Activated CD8-positive, alpha-beta memory T cell treated with anti-CD3 and anti-CD28 coated beads, Interleukin-2, amount 50 U/mL, for 1 hour (primary cell): ENCODE results near the gene LSAMP.
A peak's percentile ranks its signal among the peaks of the same experiment; 100 is the strongest.
"Not testable (repeated sequence)": the region's sequence is repeated elsewhere in the genome, so short reads cannot be mapped to it uniquely, and the experiment has no call there.

ENCODE experiments used
- DNase-seq: peaks from one replicate; pipeline ENCODE4 v3.0.0-alpha.2; 2020; ENCODE audit errors: extremely low read depth

The LSAMP gene

GRCh38 chr3:115800489-115801075 lies 644.7 kb downstream of the LSAMP start:
- no peak for DNase-seq

GRCh38 chr3:115800065-115800464 lies 645.2 kb downstream of the LSAMP start:
- DNase-seq = not testable (repeated sequence)

- DNase-seq = no peak
Observed at GRCh38 chr3:115792206-115792955, 652.9 kb downstream of the LSAMP start.

- DNase-seq = not testable (repeated sequence)
Observed at GRCh38 chr3:115791271-115792153, 653.8 kb downstream of the LSAMP start.

GRCh38 chr3:115790759-115791158 lies 654.5 kb downstream of the LSAMP start:
- DNase-seq = no peak

- DNase-seq = no peak
Observed at GRCh38 chr3:115789481-115789880, 655.8 kb downstream of the LSAMP start.

- DNase-seq = no peak
Observed at GRCh38 chr3:115788921-115789470, 656.3 kb downstream of the LSAMP start.

- DNase-seq = no peak
Observed at GRCh38 chr3:115787818-115788217, 657.5 kb downstream of the LSAMP start.

GRCh38 chr3:115785782-115786181 lies 659.5 kb downstream of the LSAMP start:
- no peak for DNase-seq

GRCh38 chr3:115784739-115785536 lies 660.3 kb downstream of the LSAMP start:
- no peak for DNase-seq

- DNase-seq = peak; percentile 92
Observed at GRCh38 chr3:115783938-115784738, 661.1 kb downstream of the LSAMP start.

- DNase-seq = not testable (repeated sequence)
Observed at GRCh38 chr3:115783426-115783825, 661.9 kb downstream of the LSAMP start.

- DNase-seq = no peak
Observed at GRCh38 chr3:115779011-115779410, 666.3 kb downstream of the LSAMP start.

GRCh38 chr3:115772951-115773350 lies 672.3 kb downstream of the LSAMP start:
- DNase-seq = no peak

- no peak for DNase-seq
Observed at GRCh38 chr3:115768661-115769060, 676.6 kb downstream of the LSAMP start.

- DNase-seq = no peak
Observed at GRCh38 chr3:115766587-115767482, 678.5 kb downstream of the LSAMP start.

- DNase-seq = no peak
Observed at GRCh38 chr3:115761927-115762305, 683.4 kb downstream of the LSAMP start.

GRCh38 chr3:115760716-115761115 lies 684.6 kb downstream of the LSAMP start:
- no peak for DNase-seq

GRCh38 chr3:115758076-115758763 lies 687.1 kb downstream of the LSAMP start:
- no peak for DNase-seq
